Measurements from ENCODE around the gene IL37.

GRCh38 chr2:112896909-112897623, 13.9 kb upstream of the IL37 start:
- TF ChIP-seq POLR2A (IDR thresholded peaks at IDR 0.05; ENCODE audit: low read depth, low read length) (no peak), EZH2 (IDR thresholded peaks at IDR 0.05; ENCODE audit: borderline replicate concordance, low read depth, low read length, severe bottlenecking) (no peak), GATA2 (IDR thresholded peaks at IDR 0.05; ENCODE audit: insufficient read depth, insufficient read length, low read depth, low read length) (no peak)
- TF ChIP-seq, protein P1, sequence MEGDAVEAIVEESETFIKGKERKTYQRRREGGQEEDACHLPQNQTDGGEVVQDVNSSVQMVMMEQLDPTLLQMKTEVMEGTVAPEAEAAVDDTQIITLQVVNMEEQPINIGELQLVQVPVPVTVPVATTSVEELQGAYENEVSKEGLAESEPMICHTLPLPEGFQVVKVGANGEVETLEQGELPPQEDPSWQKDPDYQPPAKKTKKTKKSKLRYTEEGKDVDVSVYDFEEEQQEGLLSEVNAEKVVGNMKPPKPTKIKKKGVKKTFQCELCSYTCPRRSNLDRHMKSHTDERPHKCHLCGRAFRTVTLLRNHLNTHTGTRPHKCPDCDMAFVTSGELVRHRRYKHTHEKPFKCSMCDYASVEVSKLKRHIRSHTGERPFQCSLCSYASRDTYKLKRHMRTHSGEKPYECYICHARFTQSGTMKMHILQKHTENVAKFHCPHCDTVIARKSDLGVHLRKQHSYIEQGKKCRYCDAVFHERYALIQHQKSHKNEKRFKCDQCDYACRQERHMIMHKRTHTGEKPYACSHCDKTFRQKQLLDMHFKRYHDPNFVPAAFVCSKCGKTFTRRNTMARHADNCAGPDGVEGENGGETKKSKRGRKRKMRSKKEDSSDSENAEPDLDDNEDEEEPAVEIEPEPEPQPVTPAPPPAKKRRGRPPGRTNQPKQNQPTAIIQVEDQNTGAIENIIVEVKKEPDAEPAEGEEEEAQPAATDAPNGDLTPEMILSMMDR (IDR thresholded peaks at IDR 0.05; ENCODE audit: extremely low read depth in 1 of 2, insufficient read depth in 1 of 2, low read depth in 1 of 2, low read length in 2 of 2), result no peak

Measured in endothelial cell of umbilical vein (primary cell).